ENCODE measurements around the gene ANO8.

DNA sequence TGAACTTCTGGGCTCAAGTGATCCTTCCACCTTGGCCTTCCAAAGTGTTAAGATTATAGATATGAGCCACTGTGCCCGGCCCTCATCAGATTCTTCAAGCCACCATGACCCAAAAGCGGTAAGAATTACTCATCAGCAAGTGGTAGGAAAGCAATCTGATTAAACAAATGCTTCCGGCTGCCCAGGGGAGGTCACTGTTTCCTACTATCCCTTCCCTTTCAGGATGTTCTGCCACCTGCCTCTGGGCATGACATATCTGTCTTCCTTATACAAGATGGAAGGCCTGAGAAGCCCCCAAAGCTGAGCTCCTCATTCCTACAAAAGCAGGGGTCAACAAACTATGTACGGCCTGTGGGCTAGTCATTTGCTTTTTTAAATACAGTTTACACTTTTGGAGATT is 38.4 kb downstream of the ANO8 start:
- no peak for TF ChIP-seq POLR2A (IDR thresholded peaks at IDR 0.05)
- TF ChIP-seq, protein P1, sequence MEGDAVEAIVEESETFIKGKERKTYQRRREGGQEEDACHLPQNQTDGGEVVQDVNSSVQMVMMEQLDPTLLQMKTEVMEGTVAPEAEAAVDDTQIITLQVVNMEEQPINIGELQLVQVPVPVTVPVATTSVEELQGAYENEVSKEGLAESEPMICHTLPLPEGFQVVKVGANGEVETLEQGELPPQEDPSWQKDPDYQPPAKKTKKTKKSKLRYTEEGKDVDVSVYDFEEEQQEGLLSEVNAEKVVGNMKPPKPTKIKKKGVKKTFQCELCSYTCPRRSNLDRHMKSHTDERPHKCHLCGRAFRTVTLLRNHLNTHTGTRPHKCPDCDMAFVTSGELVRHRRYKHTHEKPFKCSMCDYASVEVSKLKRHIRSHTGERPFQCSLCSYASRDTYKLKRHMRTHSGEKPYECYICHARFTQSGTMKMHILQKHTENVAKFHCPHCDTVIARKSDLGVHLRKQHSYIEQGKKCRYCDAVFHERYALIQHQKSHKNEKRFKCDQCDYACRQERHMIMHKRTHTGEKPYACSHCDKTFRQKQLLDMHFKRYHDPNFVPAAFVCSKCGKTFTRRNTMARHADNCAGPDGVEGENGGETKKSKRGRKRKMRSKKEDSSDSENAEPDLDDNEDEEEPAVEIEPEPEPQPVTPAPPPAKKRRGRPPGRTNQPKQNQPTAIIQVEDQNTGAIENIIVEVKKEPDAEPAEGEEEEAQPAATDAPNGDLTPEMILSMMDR (IDR thresholded peaks at IDR 0.05): no peak

All from upper lobe of left lung (tissue), 4 donors.